Measurements from ENCODE around the gene KLHL6. TPM values are rescaled to one million over a fixed set of nuclear protein-coding genes. Genes with fewer than 3 reads are reported as not detected.
"Not testable (repeated sequence)": the region's sequence is repeated elsewhere in the genome, so short reads cannot be mapped to it uniquely, and the experiment has no call there.

Gene KLHL6
- total RNA-seq, 1 donor from 2014 or later, result 4.3 TPM

DNA sequence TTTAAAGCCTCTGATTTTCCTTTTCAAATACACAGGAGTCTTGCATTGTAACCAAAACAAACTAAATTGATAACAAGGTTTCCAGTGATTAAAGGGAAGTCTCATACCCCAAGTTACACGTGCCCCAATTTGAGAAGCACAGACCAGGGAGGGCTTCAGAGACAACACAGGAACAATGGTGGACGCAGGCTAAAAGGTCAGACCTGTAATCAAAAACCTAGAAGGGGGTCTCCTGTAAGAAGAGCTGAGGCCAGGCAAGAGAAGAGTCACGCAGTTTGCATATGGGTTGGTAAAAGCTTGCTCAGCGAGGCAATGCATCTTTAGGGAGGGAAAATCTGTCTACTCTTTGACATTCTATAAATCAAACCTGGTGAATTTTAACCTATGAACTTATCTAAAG, 68.5 kb downstream of the KLHL6 start:
- no peak for DNase-seq (ENCODE audit: low spot score)

DNA sequence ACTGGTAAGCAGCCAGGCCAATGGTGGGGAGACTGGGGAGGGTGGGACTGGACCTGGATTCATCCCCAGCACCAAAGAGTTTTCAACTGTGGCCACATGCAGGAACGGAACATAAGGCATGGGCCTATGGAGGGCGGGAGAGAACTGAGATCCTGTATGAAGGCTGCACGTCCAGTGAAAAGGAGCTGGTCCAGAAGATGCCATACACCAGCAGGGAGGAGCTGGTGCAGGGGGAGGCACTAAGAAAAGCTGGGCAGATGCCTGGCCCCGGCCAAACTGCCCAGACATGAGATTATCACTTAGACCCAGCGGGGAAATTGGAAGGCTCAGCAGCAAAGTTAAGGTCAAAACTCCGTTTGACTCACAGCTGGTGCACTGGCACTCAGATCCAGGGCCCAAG, 69.0 kb downstream of the KLHL6 start:
- no peak for DNase-seq (ENCODE audit: low spot score)

DNA sequence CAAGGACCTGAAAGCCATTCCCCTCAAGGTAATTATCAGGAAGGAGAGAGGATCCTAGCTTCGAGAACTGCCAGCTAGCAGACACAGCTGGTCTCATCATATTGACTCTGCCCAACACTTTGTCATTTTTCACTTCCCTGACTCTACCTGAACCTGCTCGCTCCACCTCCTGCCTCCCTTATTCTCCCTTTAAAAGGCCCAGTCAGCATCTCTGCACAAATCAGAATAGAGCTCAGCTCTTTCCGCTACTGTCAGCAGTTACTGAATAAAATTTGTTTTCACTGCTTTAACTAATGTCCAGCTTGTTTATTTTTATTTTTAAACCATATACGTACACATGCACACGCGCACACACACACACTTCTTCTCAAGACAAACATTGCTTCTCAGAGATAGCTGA, 69.9 kb downstream of the KLHL6 start:
- no peak for DNase-seq (ENCODE audit: low spot score)

DNA sequence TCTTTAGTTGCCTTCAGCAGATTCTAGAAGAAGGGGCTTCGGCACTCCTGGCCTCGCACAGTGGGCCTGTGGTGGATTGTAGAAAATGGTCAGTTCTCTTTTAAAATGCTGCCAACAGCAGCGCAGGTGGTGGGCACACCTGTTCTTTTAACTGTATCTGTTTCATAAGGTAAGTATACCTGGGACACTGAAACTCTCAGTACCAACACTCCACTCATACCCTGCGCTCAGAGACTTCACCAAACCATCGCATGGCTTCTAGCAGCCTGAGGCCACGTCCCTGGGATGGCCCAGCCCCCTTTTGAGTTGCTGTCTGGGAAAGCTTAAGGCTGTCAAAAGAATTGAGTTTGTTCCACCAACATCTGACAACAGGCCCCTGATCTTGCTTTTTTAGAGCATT, 70.4 kb downstream of the KLHL6 start:
- no peak for DNase-seq (ENCODE audit: low spot score)

DNA sequence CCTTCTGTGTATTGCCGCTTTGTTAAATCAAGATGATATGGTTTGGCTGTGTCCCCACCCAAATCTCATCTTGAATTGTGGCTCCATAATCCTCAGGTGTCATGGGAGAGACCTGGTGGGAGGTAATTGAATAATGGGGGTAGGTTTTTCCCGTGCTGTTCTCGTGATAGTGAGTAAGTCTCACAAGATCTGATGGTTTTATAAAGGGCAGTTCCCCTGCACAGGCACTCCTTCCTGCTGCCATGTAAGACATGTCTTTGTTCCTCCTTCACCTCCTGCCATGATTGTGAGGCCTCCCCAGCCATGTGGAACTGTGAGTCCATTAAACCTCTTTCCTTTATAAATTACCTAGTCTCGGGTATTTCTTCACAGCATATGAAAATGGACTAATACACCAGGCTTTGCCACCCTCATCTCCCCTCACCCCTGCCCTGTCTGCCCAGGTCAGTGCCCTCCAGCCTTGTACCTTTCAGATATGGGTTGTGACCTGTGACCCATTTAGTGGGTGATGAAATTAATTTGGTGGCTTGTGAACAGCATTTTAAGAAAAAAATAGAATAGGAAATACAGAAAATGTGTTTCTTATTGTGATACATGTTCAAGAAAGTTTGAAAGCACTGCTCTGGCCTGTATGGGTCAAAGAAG, 71.0 kb downstream of the KLHL6 start:
- DNase-seq (ENCODE audit: low spot score), result no peak

DNA sequence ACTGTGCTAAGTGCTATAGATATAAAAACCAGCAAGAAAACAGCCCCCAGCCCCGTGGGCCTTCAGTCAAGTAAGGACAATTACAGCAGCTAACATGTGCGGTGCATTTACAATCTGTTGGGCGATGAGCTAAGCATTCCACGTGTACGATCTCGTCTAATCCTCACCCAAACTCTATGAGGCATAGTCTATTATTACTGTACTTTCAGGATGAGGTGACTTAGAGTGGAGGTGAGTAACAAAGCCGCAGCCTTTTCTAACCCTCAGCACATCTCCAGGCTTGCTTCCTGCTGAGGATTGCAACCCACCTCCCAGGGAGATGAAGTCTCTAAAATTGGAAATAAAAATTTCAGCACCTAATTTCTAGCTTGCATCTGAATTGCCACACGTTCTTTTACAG, 73.9 kb downstream of the KLHL6 start:
- no peak for DNase-seq (ENCODE audit: low spot score)

GRCh38 chr3:183478501-183478900, 77.0 kb downstream of the KLHL6 start:
- DNase-seq (ENCODE audit: low spot score), result no peak

GRCh38 chr3:183477801-183478456, 77.6 kb downstream of the KLHL6 start:
- DNase-seq (ENCODE audit: low spot score), result no peak

DNA sequence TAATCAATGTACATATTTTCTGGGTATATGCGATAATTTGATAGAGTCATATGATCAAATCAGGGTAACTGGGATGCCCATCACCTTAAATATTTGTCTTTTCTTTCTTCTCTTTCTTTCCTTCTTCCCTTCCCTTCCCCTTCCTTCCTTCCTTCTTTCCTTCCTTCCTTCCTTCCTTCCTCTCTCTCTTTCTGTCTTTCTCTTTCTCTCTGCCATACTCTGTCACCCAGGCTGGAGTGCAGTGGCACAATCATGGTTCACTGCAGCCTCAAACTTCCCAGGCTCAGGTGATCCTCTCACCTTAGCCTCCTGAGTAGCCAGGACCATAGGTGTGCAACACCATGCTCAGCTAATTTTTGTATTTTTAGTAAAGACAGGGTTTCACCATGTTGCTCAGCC, 79.7 kb downstream of the KLHL6 start:
- not testable (repeated sequence) for DNase-seq (ENCODE audit: low spot score)

DNA sequence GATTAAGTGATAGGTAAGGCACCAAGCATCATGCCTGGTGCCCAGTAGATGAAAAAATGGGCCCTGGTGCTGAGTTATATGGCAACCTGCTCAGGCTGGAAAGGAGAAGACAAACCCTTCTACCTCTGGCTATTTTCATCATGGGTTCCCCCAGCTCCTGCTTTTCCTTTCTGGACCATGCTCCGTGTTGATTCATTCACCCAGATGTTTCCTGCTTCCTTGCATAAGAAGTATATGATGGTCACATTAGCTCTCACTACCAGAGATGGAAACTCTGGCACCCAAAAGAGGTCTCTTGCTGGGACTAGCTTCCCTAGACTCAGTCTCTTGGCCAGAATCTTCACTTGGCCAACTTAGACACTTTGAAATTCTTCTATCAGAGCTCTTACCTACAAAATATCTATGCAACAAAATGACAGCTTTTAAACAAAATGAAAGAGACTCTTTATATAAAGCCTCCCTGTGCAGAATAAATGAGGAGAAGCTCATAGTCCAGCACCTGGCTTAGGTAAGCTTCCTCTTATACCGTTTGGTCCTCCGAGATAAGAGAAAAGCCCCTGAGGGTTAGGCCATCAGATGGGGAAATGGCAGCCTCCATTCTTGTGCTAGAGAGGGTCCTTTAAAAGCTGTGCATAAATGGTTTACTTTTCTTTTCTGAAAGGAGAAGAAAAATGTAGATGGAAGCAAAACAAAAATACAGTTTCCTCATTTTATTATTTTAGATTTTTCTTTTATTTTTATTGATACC, 80.3 kb downstream of the KLHL6 start:
- no peak for DNase-seq (ENCODE audit: low spot score)

GRCh38 chr3:183473969-183474368, 81.5 kb downstream of the KLHL6 start:
- DNase-seq (ENCODE audit: low spot score), result no peak

DNA sequence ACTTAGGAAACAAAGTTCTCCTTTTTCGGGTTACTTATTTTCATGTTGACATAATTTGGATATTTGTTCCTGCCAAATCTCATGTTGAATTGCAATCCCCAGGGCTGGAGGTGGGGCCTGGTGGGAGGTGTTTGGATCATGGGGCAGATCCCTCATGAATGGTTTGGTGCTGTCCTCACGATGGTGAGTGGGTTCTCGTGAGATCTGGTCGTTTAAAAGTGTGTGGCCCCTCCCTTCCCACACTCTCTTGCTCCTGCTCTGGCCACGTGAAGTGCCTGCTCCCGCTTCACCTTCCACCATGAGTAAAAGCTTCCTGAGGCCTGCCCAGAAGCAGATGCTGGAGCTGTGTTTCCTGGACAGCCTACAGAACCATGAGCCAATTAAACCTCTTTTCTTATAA, 83.4 kb downstream of the KLHL6 start:
- no peak for DNase-seq (ENCODE audit: low spot score)

GRCh38 chr3:183468424-183468823, 87.1 kb downstream of the KLHL6 start:
- DNase-seq (ENCODE audit: low spot score), result no peak

- DNase-seq (ENCODE audit: low spot score), result no peak
Measured at GRCh38 chr3:183466575-183466974, 88.9 kb downstream of the KLHL6 start.

- not testable (repeated sequence) for DNase-seq (ENCODE audit: low spot score)
Measured at GRCh38 chr3:183465710-183466109, 89.8 kb downstream of the KLHL6 start.

DNA sequence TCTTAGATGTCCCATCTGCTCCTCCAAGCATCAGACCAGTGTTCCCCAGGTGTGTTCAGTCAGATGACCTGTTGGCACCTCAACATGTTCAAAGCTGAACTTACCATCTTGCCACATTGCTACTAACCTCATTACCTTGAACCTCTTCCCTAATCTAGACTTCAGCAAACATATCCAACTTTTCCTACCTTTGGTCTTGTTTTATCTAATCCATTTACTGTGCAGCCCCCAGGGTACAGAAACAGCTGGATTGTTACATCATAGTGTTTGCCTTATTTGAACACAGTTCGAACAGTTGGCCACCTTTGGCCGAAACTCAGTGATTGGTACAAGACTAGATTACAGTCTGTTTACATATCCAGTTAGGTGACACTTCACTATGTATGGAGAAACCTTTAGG, 91.0 kb downstream of the KLHL6 start:
- DNase-seq (ENCODE audit: low spot score), result no peak

DNA sequence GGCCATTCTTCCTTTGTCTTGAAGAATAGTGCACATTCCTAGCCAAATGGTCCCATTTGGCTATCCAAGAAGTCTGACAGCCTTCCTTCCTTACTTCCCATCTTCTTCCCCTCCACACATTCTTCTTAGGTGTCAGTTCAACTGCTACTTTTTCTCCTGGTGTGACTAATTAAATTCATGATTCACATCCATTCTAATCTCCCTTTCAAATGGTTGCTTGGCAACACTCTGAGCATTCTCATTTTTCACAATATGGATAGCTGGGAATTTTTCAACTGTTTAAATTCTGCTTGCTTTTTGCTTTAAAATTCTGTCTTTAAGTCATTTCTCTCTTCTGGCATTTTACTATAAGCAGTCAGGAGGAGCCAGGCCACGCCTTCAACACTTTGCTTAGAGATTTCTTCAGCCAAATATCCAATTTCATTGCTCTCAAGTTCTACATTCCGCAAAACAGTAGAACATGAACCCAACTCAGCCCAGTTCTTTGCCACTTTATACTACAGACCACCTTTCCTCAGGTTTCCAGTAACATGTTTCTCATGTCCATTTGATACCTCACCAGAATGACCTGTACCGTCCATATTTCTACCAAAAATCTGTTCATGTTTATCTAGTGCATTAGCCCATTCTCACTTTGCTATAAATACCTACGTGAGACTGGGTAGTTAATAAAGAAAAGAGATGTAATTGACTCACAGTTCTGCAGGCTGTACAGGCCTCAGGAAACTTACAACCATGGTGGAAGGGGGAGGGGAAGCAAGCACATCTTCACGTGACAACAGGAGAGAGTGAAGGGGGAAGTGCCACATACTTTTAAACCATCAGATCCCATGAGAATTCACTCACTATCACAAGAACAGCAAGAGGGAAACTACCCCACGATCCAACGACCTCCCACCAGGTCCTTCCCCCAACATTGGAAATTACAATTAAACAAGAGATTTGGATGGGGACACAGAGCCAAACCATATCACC, 95.1 kb downstream of the KLHL6 start:
- DNase-seq (ENCODE audit: low spot score), result no peak

- no peak for DNase-seq (ENCODE audit: low spot score)
Measured at GRCh38 chr3:183455089-183455488, 100.4 kb downstream of the KLHL6 start.

DNA sequence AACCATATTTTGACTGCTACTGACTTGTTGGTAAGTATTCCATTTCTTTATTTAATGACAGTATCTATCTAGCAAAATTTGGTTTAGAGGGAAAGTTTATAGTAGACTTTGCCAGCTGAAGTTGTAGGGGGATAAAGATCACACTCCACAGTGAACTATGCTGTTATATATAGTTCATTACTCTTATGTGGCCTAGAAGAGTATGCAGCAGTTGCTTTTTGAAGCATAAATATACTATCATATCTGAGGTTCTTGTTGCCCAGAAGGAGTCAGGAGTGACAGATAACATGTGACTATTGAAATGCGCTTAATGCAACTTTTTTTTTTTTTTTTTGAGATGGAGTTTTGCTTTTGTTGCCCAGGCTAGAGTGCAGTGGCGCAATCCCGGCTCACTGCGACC, 101.4 kb downstream of the KLHL6 start:
- DNase-seq (ENCODE audit: low spot score), result no peak

DNA sequence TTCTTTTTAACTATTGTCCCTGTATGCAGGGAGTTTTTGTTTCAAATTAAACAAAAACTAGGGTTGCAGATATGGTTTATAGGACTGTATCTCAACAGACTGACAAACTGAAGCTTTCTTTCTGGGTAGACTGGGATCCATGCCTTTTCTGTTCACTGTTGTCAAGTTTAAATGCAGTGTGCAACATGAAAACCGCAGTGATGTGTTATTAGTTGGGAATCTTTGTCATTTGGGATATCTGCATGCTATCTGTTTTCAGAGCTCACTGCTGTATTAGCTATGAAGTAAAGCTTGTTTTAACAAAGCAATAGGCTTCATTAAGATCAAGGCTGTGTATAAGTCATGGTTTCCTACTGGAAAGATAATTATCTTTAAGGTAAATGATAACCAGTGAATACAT, 105.7 kb downstream of the KLHL6 start:
- no peak for DNase-seq (ENCODE audit: low spot score)

DNA sequence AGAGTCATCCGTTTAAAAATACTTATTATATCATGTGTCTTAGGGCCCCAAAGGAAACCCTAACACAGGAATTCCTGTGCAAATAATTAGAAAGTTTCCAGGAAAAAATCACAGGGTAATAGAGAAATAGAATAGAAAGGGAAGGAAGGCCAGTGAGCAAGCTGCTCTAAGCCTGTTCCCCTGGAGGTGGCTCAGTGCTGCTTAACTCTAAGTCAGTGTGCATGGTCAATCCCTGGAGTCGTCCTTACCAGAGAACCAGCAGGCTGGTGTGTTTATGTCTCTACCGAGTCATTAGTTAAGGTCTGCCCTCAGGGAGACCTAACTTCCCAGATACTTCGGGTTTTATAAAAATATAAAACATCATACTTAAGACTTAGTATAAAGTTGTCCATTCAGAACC, 106.1 kb downstream of the KLHL6 start:
- DNase-seq (ENCODE audit: low spot score), result peak; percentile 69

Data from umbilical cord (tissue), 2 donors.